HG03045 (cell line): ENCODE measurements around the gene CCDC106.
A peak's percentile ranks its signal among the peaks of the same experiment; 100 is the strongest.

Experiments used
- ATAC-seq: cut with Tn5 transposase; IDR thresholded peaks from one replicate; pipeline ENCODE4 v1.9.1; 2021; ENCODE audit warnings: mild to moderate bottlenecking, moderate library complexity; ENCODE audit not compliant: unreplicated experiment

CCDC106 gene

GRCh38 chr19:55649268-55650125 lies 1.5 kb downstream of the CCDC106 start:
- no peak for ATAC-seq

DNA sequence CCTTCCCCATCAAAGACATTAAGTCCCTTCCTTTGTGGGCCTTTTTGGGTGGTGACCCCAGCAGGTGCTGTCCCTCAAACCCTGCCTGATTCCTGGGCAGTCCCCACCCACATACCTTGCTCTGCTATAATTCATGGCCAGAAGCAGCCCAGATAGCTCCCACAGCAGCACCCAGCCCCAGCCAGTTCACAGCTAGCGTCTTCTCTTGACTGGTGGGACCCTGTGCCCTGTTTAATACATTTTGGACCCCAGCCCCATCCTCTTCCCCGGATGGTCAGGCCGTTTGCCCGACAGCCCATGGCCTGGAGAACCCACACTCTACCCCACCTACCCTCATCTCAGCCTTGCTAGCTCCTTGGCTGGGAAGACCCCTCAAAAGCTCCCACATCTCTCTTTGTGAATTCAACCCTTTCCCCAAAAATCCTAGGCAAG lies 2.1 kb downstream of the CCDC106 start:
- no peak for ATAC-seq

GRCh38 chr19:55650602-55651230 lies 2.7 kb downstream of the CCDC106 start:
- ATAC-seq, result no peak

DNA sequence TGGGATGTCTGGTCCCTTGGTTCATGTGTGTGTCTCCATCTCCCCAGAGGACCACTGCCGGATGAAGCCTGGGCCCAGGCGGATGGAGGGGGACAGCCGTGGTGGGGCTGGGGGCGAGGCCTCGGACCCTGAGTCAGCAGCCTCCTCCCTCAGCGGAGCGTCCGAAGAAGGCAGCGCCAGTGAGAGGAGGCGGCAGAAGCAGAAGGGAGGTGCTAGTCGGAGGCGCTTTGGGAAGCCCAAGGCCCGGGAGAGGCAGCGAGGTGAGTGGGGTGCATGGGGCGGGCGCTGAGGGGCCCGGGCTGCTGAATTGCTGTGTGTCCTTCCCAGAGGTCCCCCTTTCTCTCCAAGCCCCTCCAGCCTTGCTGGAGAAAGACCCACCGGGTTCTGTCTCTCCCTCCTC lies 3.2 kb downstream of the CCDC106 start:
- no peak for ATAC-seq

- no peak for ATAC-seq
Observed at GRCh38 chr19:55652311-55653128, 4.5 kb downstream of the CCDC106 start.

DNA sequence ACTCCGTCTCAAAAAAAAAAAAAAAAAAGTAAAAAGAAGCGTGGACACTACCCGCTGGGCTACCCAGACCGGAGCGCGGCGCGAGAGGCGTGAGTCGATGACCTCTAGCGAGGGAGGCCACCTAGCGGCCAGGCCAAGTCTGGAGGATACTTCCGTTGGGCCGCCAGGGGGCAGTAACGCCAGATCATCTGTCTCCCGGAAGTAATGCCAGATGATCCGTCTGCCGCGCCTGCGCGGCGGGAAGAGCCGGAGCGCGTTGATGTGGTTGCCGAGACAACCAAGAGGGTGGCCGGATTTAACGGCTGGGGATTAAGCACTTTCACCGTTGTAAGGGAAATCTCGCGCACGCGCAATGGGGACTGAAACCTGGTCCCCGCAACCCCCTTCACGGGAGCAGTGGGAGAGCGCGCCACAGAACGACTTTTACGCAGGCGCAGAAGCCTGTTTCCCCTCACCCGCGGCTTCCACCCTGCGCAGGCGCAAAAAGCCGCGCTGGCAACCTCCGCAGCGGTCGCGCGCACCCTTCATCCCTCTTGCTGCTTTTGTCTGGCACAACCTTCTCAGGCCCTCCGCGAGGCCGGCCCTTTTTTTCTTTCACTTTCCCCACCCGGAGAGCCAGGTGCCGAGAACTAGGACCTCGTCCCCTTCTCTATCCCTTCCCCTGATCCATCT lies 5.8 kb downstream of the CCDC106 start:
- peak; percentile 45 for ATAC-seq

- peak; percentile 57 for ATAC-seq
Observed at GRCh38 chr19:55654323-55654867, 6.4 kb downstream of the CCDC106 start.

- peak; percentile 30 for ATAC-seq
Observed at GRCh38 chr19:55654868-55655647, 7.0 kb downstream of the CCDC106 start, which contains the start of gene U2AF2. Gene U2AF2 (plus strand): TSS chr19:55655035. CDS start chr19:55655105, 70 bp downstream.

- no peak for ATAC-seq
Observed at GRCh38 chr19:55655648-55656040, 7.6 kb downstream of the CCDC106 start.

GRCh38 chr19:55656552-55656951 lies 8.5 kb downstream of the CCDC106 start:
- no peak for ATAC-seq

- no peak for ATAC-seq
Observed at GRCh38 chr19:55656988-55657747, 9.2 kb downstream of the CCDC106 start.

DNA sequence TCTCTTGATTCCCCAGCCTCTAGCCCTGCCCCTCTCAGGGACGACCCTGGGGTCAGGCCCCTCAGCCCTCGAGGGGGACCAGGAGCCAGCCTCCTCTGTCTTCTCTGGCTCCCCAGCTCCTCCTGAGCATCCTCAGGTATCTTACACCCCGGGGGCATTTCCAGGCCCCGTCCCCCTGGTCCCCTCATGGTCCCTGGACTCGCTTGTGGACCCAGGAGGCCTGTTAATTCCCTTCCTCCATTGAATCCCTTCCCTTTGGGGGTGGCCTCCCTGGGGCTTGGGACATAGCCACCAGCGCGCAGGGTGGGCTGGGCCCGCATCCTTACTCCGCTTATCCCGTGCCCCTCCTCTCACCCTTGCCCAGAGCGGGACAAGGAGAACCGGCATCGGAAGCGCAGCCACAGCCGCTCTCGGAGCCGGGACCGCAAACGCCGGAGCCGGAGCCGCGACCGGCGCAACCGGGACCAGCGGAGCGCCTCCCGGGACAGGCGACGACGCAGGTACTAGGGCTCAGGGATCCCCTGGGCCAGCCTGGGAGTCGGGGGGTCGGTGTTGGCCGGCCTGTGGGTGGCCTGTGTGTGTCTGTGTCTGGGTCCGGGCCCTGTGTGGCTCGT lies 10.9 kb downstream of the CCDC106 start:
- ATAC-seq, result no peak

DNA sequence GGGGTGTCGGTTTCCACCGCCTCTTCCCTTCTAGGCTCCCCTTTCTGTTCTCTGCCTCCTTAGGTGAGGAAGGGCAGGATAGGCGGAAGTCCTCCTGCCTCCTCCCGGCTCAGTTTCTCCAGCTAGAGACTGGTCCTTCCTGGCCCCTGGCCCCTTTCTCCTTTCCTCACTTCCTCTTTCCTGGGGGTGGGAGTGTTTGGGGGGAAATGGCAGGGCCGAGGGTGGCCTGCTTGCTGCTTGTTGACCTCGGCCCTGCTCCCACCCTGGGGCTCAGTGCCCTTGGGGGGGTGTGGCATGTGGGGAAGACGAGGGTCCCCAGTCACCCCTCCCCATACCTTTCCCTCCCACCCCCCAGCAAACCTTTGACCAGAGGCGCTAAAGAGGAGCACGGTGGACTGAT lies 11.8 kb downstream of the CCDC106 start:
- ATAC-seq, result no peak

- no peak for ATAC-seq
Observed at GRCh38 chr19:55660404-55660803, 12.4 kb downstream of the CCDC106 start.

- no peak for ATAC-seq
Observed at GRCh38 chr19:55660991-55661390, 13.0 kb downstream of the CCDC106 start.

GRCh38 chr19:55661826-55662225 lies 13.8 kb downstream of the CCDC106 start:
- ATAC-seq, result no peak

DNA sequence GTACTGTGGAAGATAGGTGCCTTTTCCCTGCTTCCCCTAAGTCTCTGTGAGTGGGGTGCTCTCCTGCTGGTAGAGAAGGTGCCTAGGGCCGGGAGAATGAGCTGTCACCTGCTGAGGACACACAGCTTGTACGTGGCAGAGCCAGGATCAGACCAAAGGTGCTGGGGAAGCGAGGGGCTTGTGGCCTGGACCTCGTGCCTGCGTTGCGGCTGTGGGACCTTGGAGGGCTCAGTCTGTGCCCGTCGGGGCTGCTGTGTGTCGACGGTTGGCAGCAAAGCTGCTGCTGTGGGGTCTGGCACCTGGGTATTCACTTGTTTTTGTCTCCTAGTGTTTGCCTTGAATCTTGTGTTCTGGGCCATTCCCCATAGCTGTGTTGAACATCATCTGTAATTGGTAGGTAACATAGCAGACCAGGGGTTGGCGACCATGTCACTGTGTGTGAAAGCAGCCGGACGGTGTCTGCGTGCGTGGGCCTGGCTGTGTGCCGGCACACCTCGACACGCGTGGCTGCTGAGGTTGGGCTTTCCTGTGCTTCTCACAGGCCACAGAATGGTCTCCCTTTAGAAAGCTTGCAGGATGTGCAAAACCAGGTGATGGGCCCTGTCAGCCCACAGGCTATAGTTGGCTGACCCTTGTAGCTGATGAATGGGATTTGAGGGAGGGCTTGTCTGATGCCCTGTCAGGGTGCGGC lies 16.0 kb downstream of the CCDC106 start:
- no peak for ATAC-seq
